Activated naive CD4-positive, alpha-beta T cell treated with anti-CD3 and anti-CD28 coated beads, Interleukin-2, amount 50 U/mL, for 16 hours (primary cell): Measurements from ENCODE around the gene LY6G5B.

Source experiments
- DNase-seq: peaks from one replicate; pipeline ENCODE4 v3.0.0-alpha.2; 2020

The LY6G5B gene

DNA sequence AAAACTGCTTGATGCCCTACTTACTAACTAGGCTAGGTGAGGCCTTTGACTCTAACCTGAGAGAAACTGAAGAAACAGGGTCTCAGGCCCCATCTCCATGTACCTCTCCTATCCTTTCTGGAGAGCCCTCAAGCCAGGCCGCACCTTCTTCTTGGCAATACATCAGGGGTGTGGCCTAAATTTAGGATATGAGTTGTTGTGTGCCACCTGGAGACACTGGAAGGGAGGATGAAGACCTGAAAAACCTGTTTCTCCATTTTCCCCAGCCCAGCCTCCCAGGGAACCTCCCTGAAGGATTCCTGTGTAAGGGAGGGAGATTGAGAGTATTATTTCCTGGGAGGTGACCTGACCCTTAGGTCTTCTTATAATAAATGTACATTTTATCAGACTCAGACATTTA is 48.5 kb downstream of the LY6G5B start:
- DNase-seq = no peak

DNA sequence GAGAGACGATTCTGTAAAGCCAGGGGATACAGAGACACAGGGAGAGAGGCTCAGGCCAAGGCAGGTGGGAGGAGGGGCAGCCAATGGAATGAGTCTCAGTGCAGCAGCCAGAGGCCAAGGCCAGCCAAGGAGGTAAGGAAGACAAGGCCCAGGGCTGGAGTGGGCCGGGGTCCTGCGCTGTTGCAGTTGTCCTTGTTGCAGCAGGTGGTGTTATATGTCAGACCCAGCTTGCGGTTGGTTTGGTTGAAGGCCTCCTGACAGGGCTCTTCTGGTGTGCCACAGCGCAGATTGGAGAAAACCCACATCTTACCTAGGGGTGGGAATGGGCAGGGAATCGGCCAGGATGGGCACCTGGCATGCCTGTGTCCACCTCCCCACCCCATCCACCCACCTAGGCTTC is 49.2 kb downstream of the LY6G5B start:
- DNase-seq = no peak

DNA sequence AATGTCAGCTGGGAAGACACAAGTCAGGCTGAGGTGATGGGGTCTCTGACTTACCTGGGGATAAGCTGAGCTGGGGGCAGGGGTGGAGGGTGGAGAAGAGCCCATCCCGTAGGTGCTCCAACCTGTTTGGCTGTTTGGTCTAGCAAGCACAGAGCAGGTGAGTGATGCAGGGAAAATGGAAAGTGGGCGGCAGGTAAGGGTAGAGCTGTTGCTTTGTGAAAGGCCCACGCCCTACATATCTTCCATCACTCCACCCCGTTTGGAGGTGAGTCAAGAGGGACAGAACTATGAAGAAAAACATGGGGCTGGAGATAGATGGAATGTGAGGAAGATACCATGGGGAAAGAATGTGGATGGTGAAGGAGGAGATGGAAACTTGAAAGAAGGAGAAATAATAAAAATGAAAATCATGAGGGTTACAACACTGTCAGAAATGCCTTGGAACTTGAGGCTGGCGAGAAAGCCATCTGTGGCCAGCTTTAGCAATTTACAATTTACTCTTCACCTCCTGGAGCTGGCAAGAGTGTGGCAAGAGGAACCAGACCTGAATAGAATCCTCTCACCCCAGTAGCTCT is 50.5 kb downstream of the LY6G5B start:
- no peak for DNase-seq

DNA sequence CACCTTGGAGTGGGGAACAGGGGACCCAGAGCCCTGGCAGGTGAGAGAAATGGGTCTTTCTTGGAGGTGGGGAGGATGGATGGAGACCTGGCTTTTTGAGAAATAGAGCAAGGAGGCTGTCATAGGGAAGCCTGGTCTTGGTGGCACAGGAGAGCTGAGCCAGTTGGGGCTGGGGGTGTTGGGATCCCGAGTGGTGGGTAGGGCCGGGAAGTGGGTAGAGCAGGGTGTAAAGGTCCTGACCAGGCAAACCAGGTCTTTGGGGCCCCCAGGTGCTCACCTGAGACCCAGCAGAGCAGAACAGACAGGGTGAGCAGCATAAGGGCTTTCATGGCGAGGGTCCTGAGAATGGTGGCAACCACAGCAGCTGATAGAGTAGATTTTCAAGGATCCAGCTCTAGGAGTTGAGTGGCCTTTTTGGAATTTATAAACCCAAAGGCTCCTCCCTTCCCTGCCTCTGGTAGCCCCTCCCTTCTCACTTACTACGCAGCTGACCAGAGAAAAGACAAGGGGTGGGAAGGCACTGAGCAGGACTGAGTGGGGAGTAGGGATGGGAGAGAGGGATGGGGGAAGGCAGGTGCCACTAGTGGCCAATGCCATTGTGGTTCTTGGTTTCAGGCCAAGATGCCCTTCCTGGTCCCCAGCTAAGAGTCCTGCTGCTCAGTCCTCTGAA is 51.7 kb downstream of the LY6G5B start, which contains the start of gene LY6G6C:
Gene LY6G6C (minus strand): TSS at position 396 of the 670 bp plus-strand sequence. CDS start 67 bp downstream, at position 329.
- no peak for DNase-seq

DNA sequence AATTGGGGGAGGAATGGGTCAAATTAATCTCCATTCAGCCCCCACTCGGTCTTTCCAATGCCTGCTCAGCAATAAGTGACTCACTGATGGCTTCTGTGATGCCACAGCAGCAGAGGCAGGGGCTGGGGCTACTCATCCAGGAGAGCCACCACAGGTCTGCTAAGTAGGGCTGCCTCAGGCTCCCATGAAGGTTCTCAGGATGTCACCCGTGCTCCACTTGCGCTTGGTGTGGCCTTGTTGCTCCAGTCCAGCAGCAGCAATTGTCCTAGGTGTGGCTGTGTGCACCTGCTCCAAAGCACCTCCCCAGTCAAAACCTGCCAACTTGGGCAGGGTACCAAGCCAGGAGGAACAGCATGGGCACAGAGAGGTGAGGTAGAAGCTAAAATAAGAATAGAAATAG is 52.4 kb downstream of the LY6G5B start:
- no peak for DNase-seq
